GM18526 (cell line): ENCODE measurements around the gene MYCBP2.

Experiments
- POLR2A ChIP-seq: IDR thresholded peaks from 3 replicates; pipeline ENCODE4 v1.6.1; 2011; ENCODE audit not compliant: insufficient read length; ENCODE audit errors: extremely low read depth

The MYCBP2 gene

DNA sequence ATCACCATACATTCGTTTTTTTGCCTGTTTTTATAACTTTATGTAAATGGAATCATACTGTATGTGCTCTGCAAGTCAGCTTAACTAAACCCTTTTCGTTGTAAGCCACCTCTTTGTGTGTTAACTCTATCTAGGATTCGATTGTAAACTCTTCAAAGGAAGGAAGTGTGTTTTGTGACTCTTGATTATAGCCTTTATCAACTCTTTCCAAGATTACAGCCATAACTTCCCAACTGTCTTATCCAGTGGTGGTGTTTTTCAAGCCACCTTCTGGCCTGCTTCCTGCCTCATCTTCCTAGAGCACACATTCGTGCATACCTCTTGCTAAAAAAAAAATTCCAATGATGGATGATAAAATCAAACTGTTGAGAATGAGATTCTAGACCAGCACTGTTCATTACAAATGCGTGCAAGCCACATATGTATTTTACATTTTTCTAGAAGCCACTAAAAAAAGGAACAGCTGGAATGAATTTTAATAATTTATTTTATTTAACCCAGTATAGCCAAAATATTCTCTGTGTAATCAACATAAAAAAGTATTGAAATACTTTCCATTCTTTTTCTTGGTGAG is 287.9 kb downstream of the MYCBP2 start:
- TF ChIP-seq POLR2A, result no peak

DNA sequence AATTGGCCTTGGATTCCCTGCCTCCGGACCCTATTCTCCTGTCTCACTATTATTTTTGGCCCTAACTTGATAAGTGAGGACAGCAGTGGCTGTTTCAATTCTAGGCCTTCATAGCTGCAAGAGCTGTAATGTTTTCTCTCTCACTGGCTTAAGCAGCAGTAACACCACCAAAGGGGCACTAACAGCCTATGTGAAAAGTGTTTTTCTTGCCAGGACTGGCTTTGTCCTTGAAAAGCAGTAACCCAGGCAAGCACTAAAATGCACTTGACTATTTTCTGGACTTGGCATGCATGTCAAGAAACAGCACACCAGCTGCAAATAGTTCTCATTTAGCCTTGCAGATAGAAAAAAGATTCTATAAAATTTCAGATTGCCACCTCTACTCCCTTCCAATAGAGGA is 290.6 kb downstream of the MYCBP2 start:
- TF ChIP-seq POLR2A, result no peak

DNA sequence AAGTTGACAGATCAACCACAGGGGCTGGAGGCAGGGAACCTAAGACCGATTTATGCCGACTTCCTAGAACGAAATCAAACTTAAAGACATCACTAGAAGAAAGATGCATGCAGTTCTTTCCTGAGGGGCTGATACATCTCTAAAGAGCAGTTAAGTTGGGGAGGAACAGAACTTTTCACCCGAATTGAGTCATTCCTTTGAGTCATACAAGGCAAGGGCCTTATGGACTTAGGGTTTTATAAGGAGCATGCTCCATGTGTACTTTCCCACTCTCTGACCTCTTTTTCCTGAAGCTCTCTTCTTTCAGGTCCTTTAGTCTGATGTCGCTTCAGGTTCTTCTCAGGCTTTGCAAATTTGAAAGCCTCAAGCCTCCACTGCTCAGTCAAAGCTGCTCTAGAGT is 292.0 kb downstream of the MYCBP2 start:
- no peak for TF ChIP-seq POLR2A

DNA sequence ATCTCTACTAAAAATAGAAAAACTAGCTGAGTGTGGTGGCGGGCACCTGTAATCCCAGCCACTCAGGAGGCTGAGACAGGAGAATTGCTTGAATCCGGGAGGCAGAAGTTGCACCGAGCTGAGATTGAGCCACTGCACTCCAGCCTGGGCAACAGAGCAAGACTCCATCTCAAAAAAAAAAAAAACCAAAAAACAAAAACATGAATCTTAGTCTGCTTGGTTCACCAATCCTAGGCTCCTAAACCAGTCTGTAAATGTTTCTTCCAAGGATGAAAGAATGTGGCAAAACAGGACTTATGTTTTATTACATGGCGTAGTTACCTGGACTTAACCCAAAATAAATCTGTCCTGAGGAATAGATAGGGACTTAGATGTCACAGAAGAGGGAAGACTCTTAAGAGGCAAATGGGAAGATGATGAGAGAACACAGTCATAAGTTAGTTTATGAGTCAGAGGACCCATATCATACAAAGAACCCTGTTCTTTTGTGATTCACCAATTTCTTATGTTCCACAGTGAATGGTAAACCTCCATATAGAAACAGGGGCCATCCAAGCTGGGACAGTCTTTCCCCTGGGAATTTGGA is 293.1 kb downstream of the MYCBP2 start:
- no peak for TF ChIP-seq POLR2A

DNA sequence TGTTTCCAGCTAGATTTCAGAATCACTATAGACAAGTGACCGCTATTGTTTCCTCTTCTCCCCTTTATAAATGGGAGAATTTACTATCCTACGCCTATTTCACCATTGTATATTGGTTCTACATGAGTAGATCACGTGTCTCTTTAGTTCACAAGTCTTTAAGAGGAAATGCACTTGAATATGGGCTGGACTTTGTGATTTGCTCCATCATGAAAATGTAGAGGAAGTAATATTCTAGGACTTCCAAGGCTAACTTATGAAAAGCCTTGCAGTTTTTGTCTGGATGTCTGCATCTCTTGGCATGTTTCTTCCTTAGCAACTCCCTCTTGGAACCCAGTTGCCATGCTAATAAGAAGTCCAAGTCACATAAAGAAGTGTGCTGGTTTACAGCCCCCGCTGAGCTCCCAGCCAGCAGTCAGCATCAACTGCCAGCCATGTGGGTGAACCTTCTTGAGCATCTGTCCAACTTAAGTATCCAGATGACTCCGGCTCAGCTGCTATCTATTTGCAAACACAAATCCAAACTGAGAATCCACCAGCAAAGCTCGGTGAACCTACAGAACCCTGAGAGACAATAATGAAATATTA is 295.1 kb downstream of the MYCBP2 start:
- TF ChIP-seq POLR2A, result no peak

DNA sequence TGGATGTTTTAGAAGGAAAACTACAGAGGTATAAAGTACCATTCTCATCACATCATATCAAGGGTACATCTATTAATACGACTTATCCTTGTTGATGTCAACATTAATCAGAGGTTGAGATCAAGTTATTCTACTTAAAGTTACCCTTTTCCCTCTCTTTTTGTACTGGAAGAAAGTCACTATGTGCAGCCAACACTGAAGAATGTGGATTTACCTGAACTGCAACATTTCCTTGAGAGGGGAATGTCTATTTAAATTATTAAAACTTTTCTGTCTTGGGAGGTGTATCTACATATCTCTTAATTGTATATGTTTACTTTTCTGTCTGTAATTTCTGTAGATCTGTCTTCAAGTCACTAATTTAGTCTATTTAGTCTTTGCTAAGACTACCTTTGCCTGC is 297.5 kb downstream of the MYCBP2 start:
- TF ChIP-seq POLR2A, result no peak

DNA sequence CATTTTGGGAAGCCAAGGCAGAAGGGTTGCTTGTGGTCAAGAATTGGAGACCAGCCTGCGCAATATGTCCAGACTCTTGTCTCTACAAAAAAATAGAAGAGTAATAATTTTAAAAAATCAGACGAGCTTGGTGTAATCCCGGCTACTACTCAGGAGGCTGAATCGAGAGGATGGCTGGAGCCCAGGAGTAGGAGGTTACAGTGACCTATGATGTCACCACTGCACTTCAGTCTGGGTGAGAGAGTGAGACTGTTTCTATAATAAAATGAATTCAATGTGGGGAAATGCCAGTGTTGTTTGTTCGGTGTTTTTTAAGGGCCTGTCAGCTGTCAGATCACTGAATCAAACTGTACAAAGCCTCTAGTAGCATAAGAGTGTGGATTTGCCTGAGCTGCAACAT is 298.7 kb downstream of the MYCBP2 start:
- TF ChIP-seq POLR2A, result no peak

DNA sequence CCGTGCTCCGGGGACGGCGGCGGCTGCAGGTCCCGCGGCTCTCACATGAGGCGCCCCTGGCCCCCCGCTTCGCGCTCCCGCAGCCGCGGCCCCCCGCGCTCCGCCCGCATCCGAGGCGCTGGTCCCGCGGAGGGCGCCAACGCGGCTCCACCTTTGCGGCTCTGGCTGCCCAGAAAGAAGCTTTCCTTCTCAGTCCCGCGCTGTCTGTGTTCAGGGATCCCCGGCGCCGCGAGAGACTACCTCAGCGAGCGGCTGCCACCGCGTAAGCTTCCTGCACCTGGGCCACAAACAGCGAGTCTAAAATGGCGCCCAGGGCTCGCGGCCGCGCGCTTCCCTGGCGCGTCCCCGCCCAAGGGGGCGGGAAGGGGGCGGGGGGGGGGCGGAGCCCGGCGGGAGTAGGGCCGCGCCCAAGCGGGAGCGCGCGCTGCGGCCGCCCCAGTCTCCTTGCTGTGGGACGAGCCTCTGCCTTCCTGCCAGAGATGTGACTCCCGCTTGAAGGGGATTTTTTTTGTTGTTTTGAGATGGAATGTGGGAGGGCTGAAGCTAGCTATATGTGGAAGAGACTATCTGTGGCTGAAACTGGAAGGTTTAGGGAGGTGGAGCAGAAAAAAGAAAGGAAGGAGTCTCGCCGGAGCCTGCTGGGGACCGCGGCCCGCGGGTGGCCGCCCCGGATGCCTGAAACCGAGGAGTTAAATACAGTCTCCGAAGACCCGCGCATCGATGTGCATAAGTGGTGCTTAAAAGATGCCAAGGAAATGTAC is 299.9 kb downstream of the MYCBP2 start, which contains the start of gene FBXL3:
TSS of gene FBXL3 (minus strand) at position 299 of the 761 bp plus-strand sequence. CDS start 5,299 bp downstream, outside the sequence.
- TF ChIP-seq POLR2A, result peak; percentile 67

DNA sequence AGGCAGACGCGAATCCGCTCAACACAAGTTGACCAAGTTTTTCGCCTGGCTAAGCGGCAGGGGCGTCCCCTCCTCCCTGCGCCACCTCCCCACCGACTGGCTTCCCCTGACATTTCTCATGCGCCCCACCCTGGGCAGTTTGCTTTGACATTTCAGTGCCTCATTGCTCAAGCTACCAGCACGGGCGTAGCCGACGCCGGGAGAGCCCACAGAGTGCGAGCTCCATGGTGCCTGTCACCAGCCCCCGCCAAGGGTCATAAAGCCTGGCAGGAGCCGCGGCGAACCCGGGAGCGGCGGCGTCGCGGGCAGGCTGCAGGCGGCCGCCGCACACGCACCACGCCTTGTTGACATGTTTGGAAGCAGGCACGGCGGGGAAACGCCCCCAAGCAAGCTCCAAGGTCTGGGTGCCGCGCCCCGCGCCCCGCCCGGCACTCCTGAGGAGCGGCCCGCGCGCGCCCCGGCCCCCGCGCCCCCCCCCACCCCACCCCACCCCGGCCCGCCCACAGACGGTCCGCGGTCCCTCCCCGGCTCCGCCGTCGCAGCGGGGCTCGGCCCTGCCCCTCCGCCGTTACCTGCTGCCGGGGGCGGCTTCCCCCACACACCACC is 300.5 kb downstream of the MYCBP2 start:
- TF ChIP-seq POLR2A, result no peak

DNA sequence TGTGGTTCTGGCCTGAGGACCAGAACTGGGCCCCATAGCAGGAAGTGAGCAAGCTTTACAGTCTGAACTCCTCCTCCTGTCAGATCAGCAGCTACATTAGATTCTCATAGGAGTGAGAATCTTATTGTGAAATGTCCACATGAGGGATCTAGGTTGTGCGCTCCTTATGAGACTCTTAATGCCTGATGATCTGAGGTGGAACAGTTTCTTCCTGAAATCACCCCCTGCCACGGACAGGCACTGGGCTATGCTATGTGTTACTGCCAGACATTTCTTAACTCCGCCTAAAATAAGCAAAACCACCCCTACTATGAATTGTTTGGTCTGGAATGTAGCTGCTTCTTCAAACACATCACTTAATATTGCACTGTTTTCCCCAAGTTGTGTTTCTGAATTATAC is 304.6 kb downstream of the MYCBP2 start:
- no peak for TF ChIP-seq POLR2A

DNA sequence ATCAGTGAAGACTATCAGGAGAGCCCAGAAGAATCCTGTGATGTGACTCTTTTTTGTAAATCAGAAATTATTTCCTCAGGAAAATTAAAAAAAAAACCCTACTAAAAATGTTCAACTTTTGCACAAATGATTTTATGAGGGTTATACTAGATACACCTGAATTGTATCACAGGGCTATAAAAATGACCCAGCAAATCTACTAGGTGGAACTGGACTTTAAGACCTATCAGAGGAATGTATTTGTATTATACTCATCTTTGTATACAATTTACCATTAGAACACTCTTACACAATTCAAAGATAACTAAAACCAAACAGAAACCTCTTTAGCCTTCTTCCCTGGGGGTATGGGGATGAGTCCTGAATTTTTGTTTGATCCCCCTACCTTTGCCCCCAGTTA is 307.1 kb downstream of the MYCBP2 start:
- TF ChIP-seq POLR2A, result no peak

DNA sequence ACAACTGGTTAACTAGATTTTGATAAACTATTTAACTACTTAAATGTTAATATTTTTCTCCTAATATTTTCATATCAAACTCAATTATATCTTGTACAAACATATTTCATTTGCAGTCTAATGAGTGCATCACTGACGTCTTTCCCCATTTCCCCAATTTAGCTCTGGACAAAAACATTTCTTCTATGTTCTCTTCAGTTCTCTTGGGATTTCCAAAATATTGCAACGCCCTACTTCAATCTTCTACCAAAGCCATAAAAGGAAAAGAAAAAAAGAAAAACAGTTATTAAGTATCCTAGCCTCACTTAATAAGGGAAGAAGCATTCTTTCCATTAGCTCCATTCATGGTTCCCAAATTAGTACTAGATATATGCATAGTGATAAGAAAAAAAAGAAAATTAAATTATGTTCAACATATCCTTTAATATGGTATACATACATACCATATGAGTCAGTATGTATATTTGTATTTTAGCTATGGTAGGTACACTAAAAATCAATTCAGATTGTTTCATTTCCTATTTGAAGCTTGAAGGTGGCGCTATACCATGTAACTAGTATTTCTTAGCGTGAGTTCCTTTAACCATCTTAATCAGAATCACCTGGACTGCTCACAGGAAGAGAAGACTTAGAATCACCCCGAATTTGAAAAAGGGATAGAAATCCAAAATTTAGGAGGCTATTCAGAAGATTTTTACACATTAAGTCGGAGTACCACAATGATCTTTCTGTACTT is 309.8 kb downstream of the MYCBP2 start:
- no peak for TF ChIP-seq POLR2A

DNA sequence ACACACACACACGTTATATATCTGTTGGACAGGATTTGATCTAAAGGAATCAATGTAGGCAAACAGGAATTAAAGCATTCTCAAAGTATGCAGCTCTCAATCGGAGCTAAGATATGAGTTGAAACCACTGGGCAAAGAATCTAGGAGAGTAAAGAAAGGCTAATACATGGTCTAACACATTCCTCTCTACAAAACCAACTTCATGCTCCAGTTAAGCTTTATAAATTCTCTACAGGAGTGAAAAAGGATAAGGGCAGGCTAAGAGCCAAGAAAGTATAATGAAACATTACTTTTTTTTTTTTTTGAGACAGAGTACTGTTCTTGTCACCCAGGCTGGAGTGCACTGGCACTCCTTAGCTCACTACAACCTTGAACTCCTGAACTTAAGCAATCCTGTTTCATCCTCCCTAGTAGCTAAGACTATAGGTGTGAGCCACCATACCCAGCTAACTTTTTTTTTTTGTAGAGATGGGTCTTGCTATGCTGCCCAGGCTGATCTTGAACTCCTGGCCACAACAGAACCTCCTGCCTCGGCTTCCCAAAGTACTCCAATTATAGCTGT is 310.6 kb downstream of the MYCBP2 start:
- no peak for TF ChIP-seq POLR2A

DNA sequence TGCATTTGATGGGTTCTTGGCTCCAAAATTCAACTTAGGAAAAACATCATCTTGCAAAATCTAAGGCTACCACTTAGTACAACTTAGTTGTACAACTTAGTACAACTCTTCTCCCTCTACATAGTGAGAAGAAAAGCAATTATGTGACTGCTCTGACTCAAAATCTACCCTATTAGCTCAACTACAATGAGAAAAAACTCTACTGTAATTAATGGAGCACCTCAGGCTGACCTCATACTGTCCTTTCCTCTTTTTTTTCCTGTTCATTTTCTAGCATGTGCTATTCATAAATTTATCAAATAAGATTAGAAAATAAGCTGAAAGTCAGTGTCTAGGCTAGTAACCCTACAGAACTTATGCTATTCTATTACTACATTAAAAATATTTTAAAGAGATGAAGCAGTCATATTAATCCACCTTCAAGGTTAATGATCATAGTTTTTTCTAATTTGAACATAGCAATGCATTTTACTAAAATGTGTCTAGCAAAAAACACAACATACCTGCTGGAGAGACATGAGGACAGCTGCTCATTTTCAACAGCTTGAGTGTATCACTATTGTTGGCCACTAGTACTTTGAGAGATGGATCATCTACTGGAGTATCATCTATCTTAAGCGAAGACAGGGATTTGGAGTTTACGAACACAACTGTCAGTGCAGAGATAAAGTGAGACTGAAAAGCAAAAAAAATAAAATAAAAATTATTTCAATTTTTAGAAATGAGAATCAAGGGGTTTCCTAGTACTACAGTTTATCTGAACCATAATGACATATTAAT is 311.8 kb downstream of the MYCBP2 start:
- TF ChIP-seq POLR2A, result no peak
